Iris pigment epithelial cell (primary cell): ENCODE data around the gene PITRM1.
"Not testable (repeated sequence)": the region's sequence is repeated elsewhere in the genome, so short reads cannot be mapped to it uniquely, and the experiment has no call there.

Experiments
- DNase-seq: peaks from one replicate; pipeline ENCODE4 v3.0.0-alpha.2; 2011; ENCODE audit warnings: low read depth

Gene PITRM1

GRCh38 chr10:3197348-3198003 lies 24.9 kb upstream of the PITRM1 start:
- peak; percentile 82 for DNase-seq

- DNase-seq, result no peak
Measured at GRCh38 chr10:3196958-3197347, 24.4 kb upstream of the PITRM1 start.

GRCh38 chr10:3196482-3196881 lies 23.9 kb upstream of the PITRM1 start:
- DNase-seq, result no peak

- no peak for DNase-seq
Measured at GRCh38 chr10:3195726-3196125, 23.1 kb upstream of the PITRM1 start.

GRCh38 chr10:3195286-3195685 lies 22.7 kb upstream of the PITRM1 start:
- no peak for DNase-seq

- no peak for DNase-seq
Measured at GRCh38 chr10:3194871-3195270, 22.3 kb upstream of the PITRM1 start.

- DNase-seq, result no peak
Measured at GRCh38 chr10:3193751-3194150, 21.2 kb upstream of the PITRM1 start.

GRCh38 chr10:3192856-3193635 lies 20.5 kb upstream of the PITRM1 start:
- DNase-seq, result peak; percentile 74

- DNase-seq, result no peak
Measured at GRCh38 chr10:3190817-3191216, 18.2 kb upstream of the PITRM1 start.

- not testable (repeated sequence) for DNase-seq
Measured at GRCh38 chr10:3187229-3187628, 14.6 kb upstream of the PITRM1 start.

- no peak for DNase-seq
Measured at GRCh38 chr10:3186368-3186767, 13.8 kb upstream of the PITRM1 start.

GRCh38 chr10:3185386-3185785 lies 12.8 kb upstream of the PITRM1 start:
- no peak for DNase-seq

- DNase-seq, result no peak
Measured at GRCh38 chr10:3180355-3181025, 7.9 kb upstream of the PITRM1 start.

GRCh38 chr10:3179174-3179573 lies 6.6 kb upstream of the PITRM1 start:
- DNase-seq, result peak; percentile 15

- no peak for DNase-seq
Measured at GRCh38 chr10:3178042-3178441, 5.5 kb upstream of the PITRM1 start.

GRCh38 chr10:3173171-3173878 lies 743 bp upstream of the PITRM1 start:
- DNase-seq, result no peak

GRCh38 chr10:3172081-3172445 lies 519 bp downstream of the PITRM1 start:
- peak; percentile 73 for DNase-seq

- DNase-seq, result not testable (repeated sequence)
Measured at GRCh38 chr10:3171488-3171887, 1.1 kb downstream of the PITRM1 start.

GRCh38 chr10:3169673-3170072 lies 2.9 kb downstream of the PITRM1 start:
- peak; percentile 16 for DNase-seq

GRCh38 chr10:3169271-3169670 lies 3.3 kb downstream of the PITRM1 start:
- no peak for DNase-seq

GRCh38 chr10:3167611-3168330 lies 4.8 kb downstream of the PITRM1 start:
- no peak for DNase-seq
